Ascending aorta (tissue), 2 donors: ENCODE data around the gene UNC5B. TPM values are rescaled to one million over a fixed set of nuclear protein-coding genes. Genes with fewer than 3 reads are reported as not detected.

ENCODE experiments used
- DNase-seq, 2 donors: peaks; one replicate each; pipeline ENCODE4 v3.0.0-alpha.2; 2019; ENCODE audit warnings: low spot score in 2 of 2
- H3K27ac ChIP-seq, 2 donors: fragments of 200-600 bp; sonication (generic); one replicate each; pipeline ENCODE4 v1.5.1; 2016 to 2017; ENCODE audit warnings: mild to moderate bottlenecking in 1 of 2
- H3K27me3 ChIP-seq: fragments of 200-600 bp; sonication (generic); one replicate; pipeline ENCODE4 v1.5.1; 2017
- H3K36me3 ChIP-seq, 2 donors: fragments of 200-600 bp; sonication (generic); one replicate each; pipeline ENCODE4 v1.5.1; 2016
- H3K4me1 ChIP-seq, 2 donors: fragments of 200-600 bp; sonication (generic); one replicate each; pipeline ENCODE4 v1.5.1; 2016 to 2017; ENCODE audit warnings: mild to moderate bottlenecking in 1 of 2
- H3K4me3 ChIP-seq, 2 donors: fragments of 200-600 bp; sonication (generic); one replicate each; pipeline ENCODE4 v1.5.1; 2016 to 2017; ENCODE audit warnings: mild to moderate bottlenecking in 1 of 2
- H3K9me3 ChIP-seq, 2 donors: fragments of 200-600 bp; sonication (generic); one replicate each; pipeline ENCODE4 v1.5.1; 2016
- CTCF ChIP-seq, 3 experiments: fragments of 200-600 bp in 2 of 3; fragments of 450-650 bp in 1 of 3; sonication (generic) in 2 of 3; IDR thresholded peaks; one replicate each; pipeline ENCODE4 v1.5.1; 2016 to 2019; ENCODE audit warnings: antibody characterized with exemption in 3 of 3, mild to moderate bottlenecking in 1 of 3, moderate library complexity in 1 of 3
- intact Hi-C: fragments of 100-400 bp; cut with DNase I; formaldehyde crosslinking; loops from one replicate; pipeline ENCODE4 v1.15.1; 2023
- total RNA-seq: library from RNA; depleted of rRNA; stranded (reverse); fragments of >200 nt; gene quantifications from one replicate; pipeline ENCODE4 v1.1.0, GENCODE V29; 2016

The UNC5B gene
- total RNA-seq, 1 donor from 2014 or later, result 42.4 TPM

- intact Hi-C loops, result loop anchor here (1.0 kb wide), 1 partner anchor 283 kb away; no protein-coding TSS in a partner anchor
- H3K9me3 ChIP-seq, result no peaks in the 10 kb centered on the region
- H3K27ac ChIP-seq, result no peak overlapping the region
- H3K36me3 ChIP-seq, result no peaks in the 10 kb centered on the region
- peak in 1 of 2 donors; percentile 25 for DNase-seq
- TF ChIP-seq CTCF (IDR thresholded peaks at IDR 0.05), result no peak
- peaks cover 0 to 7% of the 10 kb centered on the region in 2 donors for H3K4me1 ChIP-seq
- no peaks in the 10 kb centered on the region for H3K27me3 ChIP-seq
- no peak overlapping the region for H3K4me3 ChIP-seq
Observed at GRCh38 chr10:71209352-71209715, 3.0 kb upstream of the UNC5B start.

DNA sequence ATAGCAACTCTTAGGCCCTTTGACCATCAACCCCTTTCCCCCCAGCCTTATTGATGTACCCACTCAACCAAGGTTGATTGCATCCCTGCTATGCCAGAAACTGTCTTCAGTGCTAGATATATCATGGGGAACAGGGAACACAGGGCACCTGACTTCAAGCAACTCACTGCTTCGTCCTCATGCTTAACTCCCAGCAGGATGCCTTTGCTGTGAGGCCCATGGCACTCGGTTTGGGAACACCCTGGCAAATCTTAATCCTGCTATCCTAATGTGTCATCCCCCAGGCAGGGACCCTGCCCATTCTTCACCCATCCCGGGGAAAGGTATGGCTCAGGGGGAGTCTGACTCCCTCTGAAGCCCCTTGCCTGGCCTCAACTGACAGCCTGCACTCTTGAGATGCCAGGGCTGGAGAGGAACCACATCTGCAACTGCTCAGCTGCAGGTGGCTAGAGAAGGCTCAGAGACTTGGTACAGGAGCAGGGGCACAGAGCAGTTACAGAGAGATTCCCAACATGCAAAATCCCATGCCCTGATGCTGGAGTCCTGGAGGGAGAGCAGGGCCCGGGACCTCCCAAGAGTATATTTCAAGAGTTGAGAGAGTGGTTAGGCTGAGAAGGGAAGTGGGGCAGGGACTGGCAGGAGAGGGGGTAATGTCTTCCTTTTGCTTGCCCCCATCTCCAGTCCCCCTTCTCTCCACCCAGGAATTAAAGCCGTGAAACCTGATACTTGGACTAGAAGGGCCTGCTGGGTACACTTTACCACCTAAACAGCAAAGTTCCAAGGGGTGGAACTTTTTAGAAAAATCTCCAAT, 2.4 kb upstream of the UNC5B start:
- no peak for TF ChIP-seq CTCF (IDR thresholded peaks at IDR 0.05)
- Histone ChIP-seq H3K9me3 (no peaks in the 10 kb centered on the region), H3K27ac (no peak overlapping the region), H3K27me3 (no peaks in the 10 kb centered on the region), H3K4me1 (peaks cover 0 to 7% of the 10 kb centered on the region in 2 donors), H3K4me3 (no peak overlapping the region), H3K36me3 (no peaks in the 10 kb centered on the region)
- intact Hi-C loops, result loop anchor here (1.0 to 10.0 kb wide), 5 partner anchors 143 to 645 kb away; partner anchors contain the start of genes PSAP, SGPL1 and VSIR
- DNase-seq, result peak in 1 of 2 donors; percentile 42

DNA sequence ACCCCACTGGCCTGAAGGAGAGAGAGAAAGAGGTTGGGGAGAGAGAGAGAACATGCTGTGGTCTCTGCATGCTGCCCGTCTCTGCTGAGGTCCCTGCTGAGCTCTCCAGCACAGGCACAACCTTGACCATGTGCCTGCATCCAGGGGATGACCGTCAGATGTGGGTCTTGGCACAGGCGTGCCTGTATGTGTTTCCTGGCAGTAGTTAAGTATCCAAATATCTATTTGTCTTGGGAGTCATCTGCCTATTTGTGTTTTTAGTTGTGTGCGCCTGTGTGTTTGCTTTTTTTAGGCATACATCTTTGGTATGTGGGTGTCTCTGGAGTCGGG, 1.9 kb upstream of the UNC5B start:
- H3K4me1 ChIP-seq, result peaks cover 0 to 7% of the 10 kb centered on the region in 2 donors
- H3K9me3 ChIP-seq, result no peaks in the 10 kb centered on the region
- DNase-seq, result peak in 1 of 2 donors; percentile 24
- no peak overlapping the region for H3K27ac ChIP-seq
- TF ChIP-seq CTCF (IDR thresholded peaks at IDR 0.05), result no peak
- intact Hi-C loops, result loop anchor here (5.0 to 10.0 kb wide), 4 partner anchors 143 to 644 kb away; partner anchors contain the start of genes PSAP, SGPL1 and VSIR
- H3K36me3 ChIP-seq, result no peaks in the 10 kb centered on the region
- no peaks in the 10 kb centered on the region for H3K27me3 ChIP-seq
- H3K4me3 ChIP-seq, result no peak overlapping the region

DNA sequence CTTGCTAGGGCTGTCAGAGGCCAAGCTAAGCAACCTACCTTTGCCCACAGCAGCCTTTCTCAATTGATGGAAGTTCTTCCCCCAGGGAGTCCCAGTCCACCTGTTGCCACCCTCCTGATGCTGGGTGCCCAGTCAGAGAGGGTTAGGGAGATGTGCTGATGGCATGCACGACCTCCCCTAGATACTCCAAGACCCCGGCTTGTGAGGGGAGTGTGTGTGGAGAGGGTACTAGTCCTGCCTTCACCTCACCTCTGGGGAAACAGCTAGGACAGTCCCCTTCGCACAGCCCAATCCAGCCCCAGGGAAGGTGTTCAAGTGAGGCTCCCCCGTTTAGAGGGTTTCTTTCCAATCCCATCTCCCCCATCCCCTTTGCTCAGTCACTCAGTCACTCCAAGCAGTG, 1.3 kb upstream of the UNC5B start:
- peak in 1 of 2 donors; percentile 61 for DNase-seq
- peaks cover 0 to 9% of the 10 kb centered on the region in 2 donors for H3K4me1 ChIP-seq
- no peaks in the 10 kb centered on the region for H3K36me3 ChIP-seq
- no peak for TF ChIP-seq CTCF (IDR thresholded peaks at IDR 0.05)
- no peak overlapping the region for H3K27ac ChIP-seq
- intact Hi-C loops, result loop anchor here (5.0 to 10.0 kb wide), 4 partner anchors 144 to 644 kb away; partner anchors contain the start of genes PSAP, SGPL1 and VSIR
- no peak overlapping the region for H3K4me3 ChIP-seq
- no peaks in the 10 kb centered on the region for H3K9me3 ChIP-seq
- H3K27me3 ChIP-seq, result no peaks in the 10 kb centered on the region

DNA sequence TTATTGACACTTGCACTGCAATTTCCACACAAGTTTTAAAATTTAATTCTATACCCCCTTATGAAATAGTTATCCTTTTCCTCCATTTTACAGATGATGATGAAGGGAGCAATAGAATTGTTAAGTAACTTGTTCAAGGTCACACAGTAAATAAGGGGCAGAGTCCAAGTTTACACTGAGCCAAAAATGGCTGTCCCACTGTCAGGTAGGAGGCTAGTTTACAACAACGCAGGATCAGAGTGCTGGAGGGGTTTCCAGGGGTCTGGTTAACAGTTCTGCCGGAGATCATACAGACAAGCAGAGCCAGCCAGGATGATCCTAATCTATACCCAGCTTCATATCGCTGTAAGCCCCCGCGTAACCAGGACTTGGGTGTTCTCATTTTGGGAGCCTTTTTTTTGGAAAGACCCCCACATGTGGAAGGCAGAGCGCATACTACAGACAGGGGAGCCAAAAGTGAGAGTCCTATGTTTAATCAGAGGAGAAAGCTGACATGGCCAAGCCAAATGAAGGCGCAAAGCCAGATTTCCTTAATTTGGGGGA, 524 bp upstream of the UNC5B start:
- H3K4me3 ChIP-seq, result peak overlapping the region; percentile 86 to 92
- H3K9me3 ChIP-seq, result no peaks in the 10 kb centered on the region
- H3K36me3 ChIP-seq, result no peaks in the 10 kb centered on the region
- H3K27ac ChIP-seq, result peak overlapping the region; percentile 63 to 83
- no peak for TF ChIP-seq CTCF (IDR thresholded peaks at IDR 0.05)
- peaks cover 0 to 17% of the 10 kb centered on the region in 2 donors for H3K4me1 ChIP-seq
- H3K27me3 ChIP-seq, result no peaks in the 10 kb centered on the region
- DNase-seq, result no peak
- intact Hi-C loops, result loop anchor here (1.0 to 10.0 kb wide), 7 partner anchors 23 to 643 kb away; partner anchors contain the start of genes PSAP, SGPL1 and VSIR
